KOPT-K1 (cell line): ENCODE measurements around the gene SMIM1.

ENCODE experiments used
- H3K27ac ChIP-seq: fragments of 200-600 bp; sonication (generic); 2 replicates; pipeline ENCODE4 v1.5.1; 2016; ENCODE audit warnings: antibody characterized with exemption, mild to moderate bottlenecking, low read depth, low read length; ENCODE audit not compliant: poor library complexity, severe bottlenecking
- H3K36me3 ChIP-seq: fragments of 200-600 bp; sonication (generic); 2 replicates; pipeline ENCODE4 v1.5.1; 2017; ENCODE audit warnings: antibody characterized with exemption, mild to moderate bottlenecking, low read length, moderate library complexity; ENCODE audit not compliant: insufficient read depth
- H3K9me3 ChIP-seq: fragments of 200-600 bp; sonication (generic); 2 replicates; pipeline ENCODE4 v1.5.1; 2017; ENCODE audit warnings: antibody characterized with exemption, low read length, mild to moderate bottlenecking; ENCODE audit not compliant: insufficient read depth, poor library complexity, severe bottlenecking

Gene SMIM1

DNA sequence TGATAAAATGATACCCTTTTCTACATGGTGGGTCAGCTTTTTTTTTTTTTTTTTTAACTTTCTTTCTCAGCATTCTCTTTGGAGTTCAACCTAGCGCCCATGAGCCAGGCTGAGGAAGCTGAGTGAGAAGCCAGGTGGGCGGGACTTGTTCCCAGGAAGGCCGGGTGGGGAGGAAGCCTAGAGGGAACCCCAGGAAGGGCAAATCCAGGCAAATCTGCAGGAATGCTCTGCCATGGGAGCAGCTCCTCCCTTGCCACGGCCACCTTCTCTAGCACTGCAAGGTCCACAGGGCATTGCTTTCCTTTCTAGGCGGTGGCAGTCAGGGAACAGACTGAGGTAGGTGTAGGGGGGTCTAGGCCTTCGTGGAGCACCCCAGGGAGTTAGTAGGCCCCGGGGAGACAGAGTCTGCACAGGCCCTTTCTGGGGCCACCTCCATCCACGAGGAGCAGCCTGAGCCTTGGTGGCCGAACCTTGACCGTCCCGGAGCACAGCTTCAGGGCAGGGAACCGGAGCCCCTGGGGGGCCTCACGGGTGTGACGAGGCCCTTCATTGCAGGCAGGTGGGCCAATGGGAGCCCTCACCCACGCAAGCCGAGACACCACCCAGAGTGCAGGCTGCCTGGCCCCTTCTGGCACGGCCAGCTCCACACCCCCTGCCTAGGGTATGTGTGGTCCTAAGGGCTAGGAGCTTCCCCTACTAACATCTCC, 38.5 kb upstream of the SMIM1 start:
- H3K9me3 ChIP-seq: no peaks in the 10 kb centered on the region
- H3K36me3 ChIP-seq: no peaks in the 10 kb centered on the region
- H3K27ac ChIP-seq: no peak overlapping the region

GRCh38 chr1:3734602-3735001, 37.9 kb upstream of the SMIM1 start:
- Histone ChIP-seq H3K36me3 (no peaks in the 10 kb centered on the region), H3K27ac (no peak overlapping the region), H3K9me3 (no peaks in the 10 kb centered on the region)

GRCh38 chr1:3735027-3735681, 37.4 kb upstream of the SMIM1 start:
- no peak overlapping the region for H3K27ac ChIP-seq
- H3K9me3 ChIP-seq: no peaks in the 10 kb centered on the region
- no peaks in the 10 kb centered on the region for H3K36me3 ChIP-seq

DNA sequence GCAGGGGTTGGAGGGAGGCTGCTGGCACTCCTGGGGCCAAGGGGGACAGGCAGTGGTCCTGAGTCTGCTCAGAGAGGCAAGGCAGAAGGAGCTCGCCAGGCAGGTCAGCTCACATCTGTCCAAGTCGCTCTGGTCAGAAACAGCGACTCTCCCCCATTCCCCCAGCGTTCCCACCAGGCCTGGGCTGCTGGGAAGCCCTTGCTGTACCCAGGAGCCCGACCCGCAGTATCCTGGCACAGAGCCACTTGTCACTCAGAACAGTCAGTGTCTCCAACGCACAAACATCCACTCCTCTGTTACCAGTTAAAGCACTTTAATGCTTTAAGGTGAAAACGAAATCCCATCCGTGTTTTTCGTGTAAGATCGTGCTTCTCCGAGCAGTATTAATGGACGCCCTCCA, 36.9 kb upstream of the SMIM1 start:
- Histone ChIP-seq H3K9me3 (no peaks in the 10 kb centered on the region), H3K36me3 (no peaks in the 10 kb centered on the region), H3K27ac (no peak overlapping the region)

GRCh38 chr1:3736131-3736561, 36.4 kb upstream of the SMIM1 start:
- Histone ChIP-seq H3K36me3 (no peaks in the 10 kb centered on the region), H3K9me3 (no peaks in the 10 kb centered on the region), H3K27ac (no peak overlapping the region)

DNA sequence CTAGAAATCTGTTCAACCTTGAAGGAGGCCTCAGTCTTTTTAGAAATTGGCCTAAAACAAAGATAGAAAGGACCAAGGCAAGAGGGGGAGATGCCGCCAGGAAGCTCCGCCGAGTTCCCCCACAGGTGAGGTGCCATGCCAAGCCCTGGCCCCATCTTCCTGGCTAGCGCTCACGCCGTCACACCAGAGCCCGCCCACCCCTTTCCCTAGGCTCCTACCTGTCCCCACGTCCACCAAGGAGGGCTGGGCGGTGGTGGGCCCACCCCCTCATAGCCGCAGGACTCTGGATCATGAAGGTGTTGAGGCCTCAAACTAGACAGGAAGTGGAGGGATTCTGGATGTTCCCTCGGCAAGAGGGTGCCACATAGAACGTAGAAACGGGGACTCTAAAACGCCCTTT, 35.8 kb upstream of the SMIM1 start:
- no peaks in the 10 kb centered on the region for H3K36me3 ChIP-seq
- H3K27ac ChIP-seq: no peak overlapping the region
- no peaks in the 10 kb centered on the region for H3K9me3 ChIP-seq

DNA sequence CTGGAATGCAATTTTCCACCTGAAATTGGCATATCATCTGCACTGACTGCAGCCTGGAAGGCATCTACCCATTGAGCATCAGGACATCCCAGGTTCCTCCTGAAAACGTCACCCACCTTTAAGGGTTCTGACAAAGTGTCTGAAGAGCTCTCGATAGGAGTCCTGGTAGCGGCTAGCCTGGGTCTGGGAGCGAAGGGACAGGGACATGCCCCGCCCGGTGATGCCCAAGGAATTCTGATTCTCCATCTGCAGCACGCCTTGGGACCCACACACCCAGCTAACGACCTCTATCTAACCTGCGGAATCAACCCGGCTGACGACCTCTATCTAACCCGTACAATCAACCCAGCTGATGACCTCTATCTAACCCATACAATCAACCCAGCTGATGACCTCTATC, 33.6 kb upstream of the SMIM1 start:
- Histone ChIP-seq H3K36me3 (no peaks in the 10 kb centered on the region), H3K27ac (no peak overlapping the region), H3K9me3 (no peaks in the 10 kb centered on the region)

GRCh38 chr1:3740042-3740441, 32.5 kb upstream of the SMIM1 start:
- H3K9me3 ChIP-seq: no peaks in the 10 kb centered on the region
- no peak overlapping the region for H3K27ac ChIP-seq
- H3K36me3 ChIP-seq: no peaks in the 10 kb centered on the region

GRCh38 chr1:3740752-3741151, 31.8 kb upstream of the SMIM1 start:
- no peak overlapping the region for H3K27ac ChIP-seq
- no peaks in the 10 kb centered on the region for H3K36me3 ChIP-seq
- no peaks in the 10 kb centered on the region for H3K9me3 ChIP-seq

DNA sequence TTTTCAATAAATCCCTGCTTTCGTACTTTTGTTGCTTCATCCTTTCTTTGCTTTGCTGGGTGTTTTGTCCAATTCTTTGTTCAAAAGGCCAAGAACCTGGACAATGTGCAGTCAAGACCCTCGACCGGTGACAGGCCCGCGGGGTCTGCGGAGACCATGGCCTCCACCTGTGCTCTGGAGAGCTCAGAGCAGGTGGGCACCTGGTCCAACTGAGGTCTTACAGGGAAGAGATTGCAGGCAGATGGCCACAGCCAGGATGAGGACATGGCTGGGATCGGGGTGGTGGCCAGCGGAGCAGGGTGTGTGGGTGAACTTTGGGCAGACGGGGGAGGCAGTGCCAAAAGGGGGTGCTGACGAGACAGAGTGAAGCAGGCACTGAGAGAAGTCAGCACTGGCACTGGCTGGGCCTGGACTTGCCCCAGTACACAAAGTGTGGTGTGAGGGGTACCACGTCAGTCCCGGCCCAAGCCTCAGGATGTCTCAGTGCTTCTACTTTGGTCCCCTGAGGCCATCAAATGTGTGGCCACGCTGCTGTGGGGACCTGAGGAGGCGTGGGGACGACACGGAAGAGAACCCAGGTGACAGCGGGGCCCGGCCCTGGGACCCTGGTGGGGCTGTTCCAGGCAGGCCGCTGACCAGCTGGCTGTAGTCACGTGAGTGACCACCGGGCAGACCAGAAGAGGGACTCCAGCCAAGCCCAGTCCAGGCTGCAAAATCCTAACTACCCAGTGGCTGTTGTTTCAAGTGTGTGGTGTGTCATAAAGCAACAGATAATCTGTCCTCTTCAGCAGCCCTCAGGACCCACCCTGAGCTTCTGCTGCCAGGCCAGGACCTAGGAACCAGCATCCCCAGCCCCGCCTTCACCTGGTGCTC, 30.7 kb upstream of the SMIM1 start:
- H3K36me3 ChIP-seq: no peaks in the 10 kb centered on the region

GRCh38 chr1:3742439-3743298, 29.9 kb upstream of the SMIM1 start:
- Histone ChIP-seq H3K27ac (no peak overlapping the region), H3K9me3 (no peaks in the 10 kb centered on the region), H3K36me3 (no peaks in the 10 kb centered on the region)

More for the DNA sequence above, 30.7 kb upstream of the SMIM1 start:
- Histone ChIP-seq H3K9me3 (no peaks in the 10 kb centered on the region), H3K27ac (no peak overlapping the region)

- Histone ChIP-seq H3K9me3 (no peaks in the 10 kb centered on the region), H3K36me3 (no peaks in the 10 kb centered on the region), H3K27ac (no peak overlapping the region)
These were observed 29.1 kb upstream of the SMIM1 start for GRCh38 chr1:3743421-3743820.

- H3K36me3 ChIP-seq: no peaks in the 10 kb centered on the region
- no peaks in the 10 kb centered on the region for H3K9me3 ChIP-seq
- no peak overlapping the region for H3K27ac ChIP-seq
These were observed 28.7 kb upstream of the SMIM1 start for GRCh38 chr1:3743826-3744225.

DNA sequence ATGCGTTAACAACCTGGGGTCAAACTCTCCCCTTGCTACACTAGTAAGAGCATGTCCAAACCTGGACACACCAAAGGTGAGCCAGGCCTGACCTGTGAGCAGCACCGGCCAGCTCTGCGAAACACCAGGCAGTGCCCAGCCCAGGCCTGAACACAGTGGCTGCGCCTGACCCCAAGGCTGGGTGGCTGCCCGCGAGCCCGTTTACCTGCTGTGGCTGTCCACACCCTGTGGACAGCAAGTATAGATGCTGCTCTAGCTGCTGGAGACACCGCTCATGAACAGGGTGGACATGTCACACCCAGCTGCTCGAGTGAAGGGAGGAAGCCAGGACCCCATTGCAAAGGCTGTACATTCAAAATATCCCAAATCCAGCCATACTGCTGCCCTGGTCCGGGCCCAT, 27.9 kb upstream of the SMIM1 start:
- Histone ChIP-seq H3K9me3 (no peaks in the 10 kb centered on the region), H3K36me3 (no peaks in the 10 kb centered on the region), H3K27ac (no peak overlapping the region)

DNA sequence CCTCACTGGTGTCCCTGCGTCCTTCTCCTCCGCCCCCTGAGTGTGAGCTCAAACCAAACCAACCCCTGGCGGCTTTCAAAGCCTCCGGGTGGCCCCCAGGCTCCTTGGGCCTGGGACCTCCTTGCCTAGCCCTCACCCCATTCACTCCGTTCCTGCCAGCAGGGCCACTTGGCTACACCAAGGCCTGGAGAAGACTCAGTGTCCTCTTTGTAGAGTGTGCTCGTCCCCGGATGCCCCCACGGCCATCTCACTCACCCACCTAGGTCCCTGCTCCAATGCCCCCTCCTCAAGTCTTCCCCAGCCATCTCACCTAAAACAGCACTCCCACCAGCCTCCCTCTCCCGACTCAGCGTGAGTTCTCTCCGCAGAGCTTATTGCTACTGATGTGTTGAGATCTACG, 27.5 kb upstream of the SMIM1 start:
- Histone ChIP-seq H3K9me3 (no peaks in the 10 kb centered on the region), H3K36me3 (no peaks in the 10 kb centered on the region), H3K27ac (no peak overlapping the region)
